Measurements from ENCODE around the gene OST4. TPM values are rescaled to one million over a fixed set of nuclear protein-coding genes. Genes with fewer than 3 reads are reported as not detected.

Gene OST4
- total RNA-seq, 1 experiment from 2014 or later = 257 TPM

GRCh38 chr2:27024188-27024587, 47.3 kb downstream of the OST4 start:
- TF ChIP-seq CTCF (IDR thresholded peaks at IDR 0.05; ENCODE audit: unreplicated experiment) = no peak
- Mint-ChIP-seq H3K27ac (ENCODE audit: low read depth, unreplicated experiment) (no peak overlapping the region), H3K27me3 (ENCODE audit: insufficient read depth, unreplicated experiment) (no peaks in the 10 kb centered on the region), H3K36me3 (ENCODE audit: insufficient read depth, unreplicated experiment) (peaks cover 27% of the 10 kb centered on the region), H3K4me1 (ENCODE audit: insufficient read depth, unreplicated experiment) (peaks cover 13% of the 10 kb centered on the region), H3K9me3 (ENCODE audit: unreplicated experiment) (no peaks in the 10 kb centered on the region), H3K4me3 (ENCODE audit: unreplicated experiment) (no peak overlapping the region)
- ChIA-PET POLR2A (no interaction called here), CTCF (interaction anchor here (0.6 to 1.1 kb wide), 3 partner anchors 8 to 63 kb away, joined by 3 to 4 read pairs (median 3); no protein-coding TSS in a partner anchor)
- no TSS peak for BruUV-seq (replicated peaks)
- DNase-seq (ENCODE audit: unreplicated experiment) = no peak
- intact Hi-C loops (cut with micrococcal nuclease) = no loop called here

GRCh38 chr2:27023740-27024139, 47.7 kb downstream of the OST4 start:
- DNase-seq (ENCODE audit: unreplicated experiment) = no peak
- intact Hi-C loops (cut with micrococcal nuclease) = no loop called here
- Mint-ChIP-seq H3K27ac (ENCODE audit: low read depth, unreplicated experiment) (no peak overlapping the region), H3K36me3 (ENCODE audit: insufficient read depth, unreplicated experiment) (peaks cover 27% of the 10 kb centered on the region), H3K4me3 (ENCODE audit: unreplicated experiment) (no peak overlapping the region), H3K9me3 (ENCODE audit: unreplicated experiment) (no peaks in the 10 kb centered on the region), H3K4me1 (ENCODE audit: insufficient read depth, unreplicated experiment) (peaks cover 13% of the 10 kb centered on the region), H3K27me3 (ENCODE audit: insufficient read depth, unreplicated experiment) (no peaks in the 10 kb centered on the region)
- no TSS peak for BruUV-seq (replicated peaks)
- TF ChIP-seq CTCF (IDR thresholded peaks at IDR 0.05; ENCODE audit: unreplicated experiment) = no peak
- ChIA-PET CTCF (interaction anchor here (0.6 to 1.5 kb wide), 3 partner anchors 10 to 62 kb away, joined by 3 to 11 read pairs (median 3); no protein-coding TSS in a partner anchor), POLR2A (interaction anchor here (1.3 kb wide), 1 partner anchor 10 kb away, joined by 4 read pairs; no protein-coding TSS in a partner anchor)

- intact Hi-C loops (cut with micrococcal nuclease) = no loop called here
- Mint-ChIP-seq H3K36me3 (ENCODE audit: insufficient read depth, unreplicated experiment) (peaks cover 20% of the 10 kb centered on the region), H3K9me3 (ENCODE audit: unreplicated experiment) (no peaks in the 10 kb centered on the region), H3K27me3 (ENCODE audit: insufficient read depth, unreplicated experiment) (no peaks in the 10 kb centered on the region), H3K4me3 (ENCODE audit: unreplicated experiment) (no peak overlapping the region), H3K4me1 (ENCODE audit: insufficient read depth, unreplicated experiment) (peaks cover 13% of the 10 kb centered on the region), H3K27ac (ENCODE audit: low read depth, unreplicated experiment) (peak overlapping the region; percentile 22)
- no TSS peak for BruUV-seq (replicated peaks)
- CTCF ChIA-PET = interaction anchor here (1.2 to 13.1 kb wide), 2 partner anchors 58 to 67 kb away, joined by 3 to 371 read pairs; no protein-coding TSS in a partner anchor
- DNase-seq (ENCODE audit: unreplicated experiment) = no peak
- no peak for TF ChIP-seq CTCF (IDR thresholded peaks at IDR 0.05; ENCODE audit: unreplicated experiment)
- POLR2A ChIA-PET = interaction anchor here (1.1 kb wide), 1 partner anchor 11 kb away, joined by 3 read pairs; no protein-coding TSS in a partner anchor
Measured at GRCh38 chr2:27021253-27022049, 50.0 kb downstream of the OST4 start.

Other genes with a start within 250 kb of the OST4 start
- not detected in 2 replicates for gene DPYSL5, start 223.5 kb downstream of the OST4 start, total RNA-seq (2022)
- gene MAPRE3, start 101.0 kb downstream of the OST4 start, total RNA-seq (2022) = 18.0 and 26.0 TPM in 2 replicates
- gene TMEM214, start 38.7 kb downstream of the OST4 start, total RNA-seq (2022) = 118 and 138 TPM in 2 replicates
- 18.9 and 22.7 TPM in 2 replicates for gene AGBL5, start 20.0 kb downstream of the OST4 start, total RNA-seq (2022)
- gene EMILIN1, start 7.0 kb upstream of the OST4 start, total RNA-seq (2022) = 0.20 and 0.21 TPM in 2 replicates
- gene KHK, start 15.1 kb upstream of the OST4 start, total RNA-seq (2022) = 1.7 and 2.6 TPM in 2 replicates
- 10.9 and 12.9 TPM in 2 replicates for gene CGREF1, start 47.5 kb upstream of the OST4 start, total RNA-seq (2022)
- not detected in 2 replicates for gene ABHD1, start 52.2 kb upstream of the OST4 start, total RNA-seq (2022)
- 55.1 and 68.5 TPM in 2 replicates for gene PREB, start 63.0 kb upstream of the OST4 start, total RNA-seq (2022)
- gene PRR30, start 67.8 kb upstream of the OST4 start, total RNA-seq (2022) = not detected in 2 replicates
- gene TCF23, start 77.3 kb upstream of the OST4 start, total RNA-seq (2022) = not detected in 2 replicates
- gene ATRAID, start 140.4 kb upstream of the OST4 start, total RNA-seq (2022) = 115 and 122 TPM in 2 replicates
- gene SLC5A6, start 140.6 kb upstream of the OST4 start, total RNA-seq (2022) = 25.9 and 26.9 TPM in 2 replicates
- gene CAD, start 145.7 kb upstream of the OST4 start, total RNA-seq (2022) = 59.5 and 66.5 TPM in 2 replicates
- not detected in 2 replicates for gene SLC30A3, start 191.4 kb upstream of the OST4 start, total RNA-seq (2022)
- gene DNAJC5G, start 203.8 kb upstream of the OST4 start, total RNA-seq (2022) = not detected in 2 replicates
- gene TRIM54, start 210.8 kb upstream of the OST4 start, total RNA-seq (2022) = not detected in 2 replicates
- gene UCN, start 236.8 kb upstream of the OST4 start, total RNA-seq (2022) = 7.9 and 9.5 TPM in 2 replicates

Data from MCF 10A (cell line).